Naive thymus-derived CD4-positive, alpha-beta T cell (primary cell): ENCODE results near the gene WDR82. TPM values are rescaled to one million over a fixed set of nuclear protein-coding genes. Genes with fewer than 3 reads are reported as not detected.

ENCODE experiments used
- ATAC-seq: fragments of 150-1000 bp; cut with Tn5 transposase; 2 replicates; pipeline ENCODE4 v1.10.0; 2021; ENCODE audit warnings: mild to moderate bottlenecking, moderate library complexity
- CTCF ChIA-PET: fragments of 350-600 bp; sonication (Branson Sonifier 250); formaldehyde crosslinking; loops from one replicate; lab custom pipeline; 2021; ENCODE audit warnings: antibody characterized with exemption; lab: Charles Lee
- POLR2A ChIA-PET: fragments of 350-600 bp; sonication (Branson Sonifier 250); formaldehyde crosslinking; loops from one replicate; lab custom pipeline; 2021; ENCODE audit warnings: antibody characterized with exemption, inconsistent platforms; lab: Charles Lee
- DNase-seq, 9 donors: peaks; one replicate each; pipeline versions ENCODE4 v3.0.0 to v3.0.0-alpha.2; 2020 to 2022; ENCODE audit warnings: mixed read lengths in 1 of 9
- H3K27ac ChIP-seq: one replicate; pipeline ENCODE4 v1.7.0; 2013; ENCODE audit warnings: mild to moderate bottlenecking, low read depth, low read length, moderate library complexity
- H3K27me3 ChIP-seq, 2 donors: one replicate each; pipeline ENCODE4 v1.7.0; 2013; ENCODE audit warnings: low read length in 2 of 2, mild to moderate bottlenecking in 2 of 2, moderate library complexity in 2 of 2; ENCODE audit not compliant: control insufficient read depth in 2 of 2, insufficient read depth in 2 of 2
- H3K36me3 ChIP-seq, 3 experiments: 1 replicate in 2 of 3; 2 replicates in 1 of 3; pipeline ENCODE4 v1.7.0; 2013; ENCODE audit warnings: low read length in 3 of 3, mild to moderate bottlenecking in 3 of 3, moderate library complexity in 1 of 3; ENCODE audit not compliant: insufficient read depth in 3 of 3, control insufficient read depth in 2 of 3
- H3K4me1 ChIP-seq, 2 donors: one replicate each; pipeline ENCODE4 v1.7.0; 2013; ENCODE audit warnings: low read length in 2 of 2, mild to moderate bottlenecking in 2 of 2, moderate library complexity in 1 of 2; ENCODE audit not compliant: control insufficient read depth in 2 of 2, insufficient read depth in 2 of 2
- H3K4me3 ChIP-seq: 2 replicates; pipeline ENCODE4 v1.7.0; 2013; ENCODE audit warnings: mild to moderate bottlenecking, low read length
- H3K9me3 ChIP-seq, 3 experiments: 1 replicate in 2 of 3; 2 replicates in 1 of 3; pipeline ENCODE4 v1.7.0; 2013; ENCODE audit warnings: low read length in 3 of 3; ENCODE audit not compliant: control insufficient read depth in 2 of 3
- H3K27ac Mint-ChIP-seq, 9 donors: one replicate each; pipeline ENCODE4 v1.8.0; 2020 to 2022; ENCODE audit warnings: mixed read lengths in 9 of 9, mild to moderate bottlenecking in 8 of 9, moderate library complexity in 5 of 9, inconsistent platforms in 2 of 9
- H3K27me3 Mint-ChIP-seq, 5 donors: one replicate each; pipeline ENCODE4 v1.8.0; 2021 to 2022; ENCODE audit warnings: mixed read lengths in 5 of 5, mild to moderate bottlenecking in 1 of 5
- H3K36me3 Mint-ChIP-seq, 5 donors: one replicate each; pipeline ENCODE4 v1.8.0; 2020 to 2022; ENCODE audit warnings: mixed read lengths in 5 of 5, mild to moderate bottlenecking in 3 of 5, inconsistent platforms in 1 of 5
- H3K4me1 Mint-ChIP-seq, 7 donors: one replicate each; pipeline ENCODE4 v1.8.0; 2020 to 2022; ENCODE audit warnings: mixed read lengths in 7 of 7, mild to moderate bottlenecking in 3 of 7, inconsistent platforms in 1 of 7
- H3K4me3 Mint-ChIP-seq, 10 donors: one replicate each; pipeline ENCODE4 v1.8.0; 2020 to 2022; ENCODE audit warnings: mild to moderate bottlenecking in 10 of 10, mixed read lengths in 10 of 10, moderate library complexity in 6 of 10, inconsistent platforms in 2 of 10
- H3K9me3 Mint-ChIP-seq, 11 donors: one replicate each; pipeline ENCODE4 v1.8.0; 2020 to 2022; ENCODE audit warnings: mixed read lengths in 11 of 11, mild to moderate bottlenecking in 4 of 11, inconsistent platforms in 1 of 11, moderate library complexity in 1 of 11
- intact Hi-C, 2 donors: fragments of 100-400 bp; cut with micrococcal nuclease; formaldehyde crosslinking; loops; one replicate each; pipeline ENCODE4 v1.15.1; 2023
- polyA plus RNA-seq, 2 donors: library from polyadenylated mRNA; unstranded; fragments of 300-500 nt; fragmentation: Illumina TruSeq; gene quantifications; one replicate each; pipeline ENCODE4 v1.2.3, GENCODE V29; 2021
- total RNA-seq, 6 experiments: library from RNA in 5 of 6; stranded (reverse) in 5 of 6; gene quantifications; 1 replicate in 5 of 6; 2 replicates in 1 of 6; pipeline ENCODE4 v1.2.3 and lab custom pipeline; 2021 to 2026

WDR82 gene
- total and polyA plus RNA-seq, 7 experiments from 2014 or later, result 112 to 181 (median 135) TPM

- ChIA-PET CTCF (interaction anchor here (0.6 to 3.3 kb wide), 4 partner anchors 9 to 557 kb away, joined by 3 to 17 read pairs (median 4); no protein-coding TSS in a partner anchor), POLR2A (interaction anchor here (1.0 to 11.0 kb wide), 10 partner anchors 9 to 46 kb away, joined by 3 to 167 read pairs (median 12); partner anchors contain the start of genes GLYCTK, PPM1M, TWF2 and WDR82)
- ATAC-seq (peak; percentile 59), DNase-seq (peak in 1 of 9 donors; percentile 38)
- Histone ChIP-seq H3K4me1 (peaks cover 22 to 70% of the 10 kb centered on the region in 2 donors), H3K27me3 (no peaks in the 10 kb centered on the region), H3K27ac (peak overlapping the region; percentile 66), H3K36me3 (peaks cover 51 to 88% (median 74%) of the 10 kb centered on the region in 3 experiments), H3K4me3 (no peak overlapping the region), H3K9me3 (no peaks in the 10 kb centered on the region)
- peak overlapping the region; percentile 45 to 87 (median 68) for H3K4me3 Mint-ChIP-seq
- peaks cover 30 to 81% (median 73%) of the 10 kb centered on the region in 5 donors for H3K36me3 Mint-ChIP-seq
- H3K4me1 Mint-ChIP-seq, result peaks cover 61 to 95% (median 86%) of the 10 kb centered on the region in 7 donors
- peak overlapping the region; percentile 40 to 98 (median 92) for H3K27ac Mint-ChIP-seq
- peaks cover 0 to 3% (median 0%) of the 10 kb centered on the region in 11 donors for H3K9me3 Mint-ChIP-seq
- H3K27me3 Mint-ChIP-seq, result no peaks in the 10 kb centered on the region
- intact Hi-C loops, result loop anchor here (1.0 kb wide), 3 partner anchors 8 to 9 kb away; no protein-coding TSS in a partner anchor
These were observed 16.0 kb downstream of the WDR82 start for GRCh38 chr3:52262447-52262846.

- no peak for DNase-seq
- Mint-ChIP-seq H3K4me1 (peaks cover 65 to 100% (median 93%) of the 10 kb centered on the region in 7 donors), H3K27ac (peak overlapping the region in 8 of 9 donors; percentile 75 to 99 (median 92)), H3K4me3 (peak overlapping the region in 3 of 10 donors; percentile 23 to 27 (median 25)), H3K9me3 (peaks cover 0 to 2% (median 0%) of the 10 kb centered on the region in 11 donors), H3K27me3 (no peaks in the 10 kb centered on the region), H3K36me3 (peaks cover 29 to 90% (median 69%) of the 10 kb centered on the region in 5 donors)
- H3K36me3 ChIP-seq, result peaks cover 43 to 85% (median 70%) of the 10 kb centered on the region in 3 experiments
- ChIA-PET POLR2A (interaction anchor here (0.5 to 46.3 kb wide), 9 partner anchors 9 to 80 kb away, joined by 3 to 1418 read pairs (median 4); partner anchors contain the start of genes GLYCTK, PPM1M and WDR82), CTCF (interaction anchor here (0.6 to 2.0 kb wide), 4 partner anchors 8 to 80 kb away, joined by 3 to 7 read pairs (median 5); no protein-coding TSS in a partner anchor)
- H3K27ac ChIP-seq, result peak overlapping the region; percentile 87
- H3K27me3 ChIP-seq, result no peaks in the 10 kb centered on the region
- ATAC-seq, result no peak
- intact Hi-C loops, result no loop called here
- no peak overlapping the region for H3K4me3 ChIP-seq
- H3K9me3 ChIP-seq, result no peaks in the 10 kb centered on the region
- peaks cover 43 to 90% of the 10 kb centered on the region in 2 donors for H3K4me1 ChIP-seq
These were observed 19.0 kb downstream of the WDR82 start for GRCh38 chr3:52259448-52259847.

- ChIA-PET POLR2A (interaction anchor here (0.5 to 46.3 kb wide), 8 partner anchors 9 to 80 kb away, joined by 3 to 1418 read pairs (median 5); partner anchors contain the start of genes GLYCTK, PPM1M and WDR82), CTCF (interaction anchor here (0.6 to 2.0 kb wide), 4 partner anchors 13 to 80 kb away, joined by 3 to 7 read pairs (median 4); no protein-coding TSS in a partner anchor)
- H3K4me1 Mint-ChIP-seq, result peaks cover 61 to 100% (median 93%) of the 10 kb centered on the region in 7 donors
- peaks cover 25 to 86% (median 65%) of the 10 kb centered on the region in 5 donors for H3K36me3 Mint-ChIP-seq
- H3K4me3 ChIP-seq, result no peak overlapping the region
- H3K27me3 ChIP-seq, result no peaks in the 10 kb centered on the region
- no peaks in the 10 kb centered on the region for H3K9me3 Mint-ChIP-seq
- peaks cover 43 to 81% (median 70%) of the 10 kb centered on the region in 3 experiments for H3K36me3 ChIP-seq
- H3K9me3 ChIP-seq, result no peaks in the 10 kb centered on the region
- no peaks in the 10 kb centered on the region for H3K27me3 Mint-ChIP-seq
- DNase-seq (no peak), ATAC-seq (no peak)
- peak overlapping the region; percentile 87 for H3K27ac ChIP-seq
- intact Hi-C loops, result no loop called here
- peak overlapping the region in 5 of 10 donors; percentile 23 to 84 (median 27) for H3K4me3 Mint-ChIP-seq
- H3K27ac Mint-ChIP-seq, result peak overlapping the region; percentile 75 to 99 (median 92)
- H3K4me1 ChIP-seq, result peaks cover 47 to 90% of the 10 kb centered on the region in 2 donors
These were observed 19.4 kb downstream of the WDR82 start for GRCh38 chr3:52259035-52259434.

- intact Hi-C loops, result no loop called here
- H3K4me3 ChIP-seq, result no peak overlapping the region
- ATAC-seq, result no peak
- peaks cover 57 to 100% (median 93%) of the 10 kb centered on the region in 7 donors for H3K4me1 Mint-ChIP-seq
- H3K9me3 Mint-ChIP-seq, result peaks cover 0 to 4% (median 0%) of the 10 kb centered on the region in 11 donors
- peak overlapping the region; percentile 34 to 100 (median 93) for H3K27ac Mint-ChIP-seq
- peaks cover 49 to 88% of the 10 kb centered on the region in 2 donors for H3K4me1 ChIP-seq
- peaks cover 0 to 2% (median 0%) of the 10 kb centered on the region in 5 donors for H3K27me3 Mint-ChIP-seq
- peaks cover 43 to 74% (median 64%) of the 10 kb centered on the region in 3 experiments for H3K36me3 ChIP-seq
- DNase-seq, result no peak
- CTCF ChIA-PET, result interaction anchor here (0.6 to 1.2 kb wide), 2 partner anchors 9 to 12 kb away, joined by 3 read pairs; no protein-coding TSS in a partner anchor
- H3K4me3 Mint-ChIP-seq, result peak overlapping the region in 1 of 10 donors; percentile 84
- POLR2A ChIA-PET, result interaction anchor here (4.4 to 46.3 kb wide), 3 partner anchors 11 to 26 kb away, joined by 35 to 1418 read pairs (median 58); partner anchors contain the start of genes GLYCTK, PPM1M and WDR82
- H3K9me3 ChIP-seq, result no peaks in the 10 kb centered on the region
- peak overlapping the region; percentile 87 for H3K27ac ChIP-seq
- H3K27me3 ChIP-seq, result no peaks in the 10 kb centered on the region
- peaks cover 20 to 78% (median 56%) of the 10 kb centered on the region in 5 donors for H3K36me3 Mint-ChIP-seq
These were observed 20.5 kb downstream of the WDR82 start for GRCh38 chr3:52257911-52258310.

GRCh38 chr3:52256622-52257021, 21.8 kb downstream of the WDR82 start:
- H3K4me3 Mint-ChIP-seq, result peak overlapping the region in 8 of 10 donors; percentile 6 to 84 (median 38)
- Histone ChIP-seq H3K9me3 (no peaks in the 10 kb centered on the region), H3K4me3 (no peak overlapping the region), H3K27ac (peak overlapping the region; percentile 87), H3K27me3 (no peaks in the 10 kb centered on the region), H3K4me1 (peaks cover 47 to 88% of the 10 kb centered on the region in 2 donors), H3K36me3 (peaks cover 43 to 69% (median 58%) of the 10 kb centered on the region in 3 experiments)
- H3K27ac Mint-ChIP-seq, result peak overlapping the region; percentile 61 to 100 (median 97)
- H3K36me3 Mint-ChIP-seq, result peaks cover 14 to 73% (median 56%) of the 10 kb centered on the region in 5 donors
- intact Hi-C loops, result no loop called here
- peaks cover 0 to 4% (median 0%) of the 10 kb centered on the region in 11 donors for H3K9me3 Mint-ChIP-seq
- CTCF ChIA-PET, result interaction anchor here (1.2 to 1.5 kb wide), 2 partner anchors 16 to 20 kb away, joined by 3 to 5 read pairs; no protein-coding TSS in a partner anchor
- ATAC-seq (no peak), DNase-seq (no peak)
- POLR2A ChIA-PET, result interaction anchor here (1.0 to 46.3 kb wide), 6 partner anchors 9 to 27 kb away, joined by 4 to 1418 read pairs (median 21); partner anchors contain the start of genes GLYCTK, PPM1M and WDR82
- H3K4me1 Mint-ChIP-seq, result peaks cover 58 to 100% (median 91%) of the 10 kb centered on the region in 7 donors
- H3K27me3 Mint-ChIP-seq, result peaks cover 0 to 4% (median 0%) of the 10 kb centered on the region in 5 donors

GRCh38 chr3:52256159-52256558, 22.3 kb downstream of the WDR82 start:
- Mint-ChIP-seq H3K36me3 (peaks cover 14 to 71% (median 53%) of the 10 kb centered on the region in 5 donors), H3K9me3 (peaks cover 0 to 4% (median 0%) of the 10 kb centered on the region in 11 donors), H3K4me1 (peaks cover 53 to 99% (median 91%) of the 10 kb centered on the region in 7 donors), H3K4me3 (peak overlapping the region in 6 of 10 donors; percentile 32 to 87 (median 52)), H3K27me3 (peaks cover 0 to 4% (median 0%) of the 10 kb centered on the region in 5 donors), H3K27ac (peak overlapping the region; percentile 81 to 100 (median 97))
- no peak overlapping the region for H3K4me3 ChIP-seq
- peak overlapping the region; percentile 87 for H3K27ac ChIP-seq
- H3K9me3 ChIP-seq, result no peaks in the 10 kb centered on the region
- POLR2A ChIA-PET, result interaction anchor here (1.0 to 46.3 kb wide), 6 partner anchors 9 to 28 kb away, joined by 4 to 1418 read pairs (median 21); partner anchors contain the start of genes GLYCTK, PPM1M and WDR82
- ATAC-seq (no peak), DNase-seq (no peak)
- peaks cover 49 to 85% of the 10 kb centered on the region in 2 donors for H3K4me1 ChIP-seq
- intact Hi-C loops, result no loop called here
- CTCF ChIA-PET, result interaction anchor here (1.2 to 1.5 kb wide), 2 partner anchors 16 to 21 kb away, joined by 3 to 5 read pairs; no protein-coding TSS in a partner anchor
- no peaks in the 10 kb centered on the region for H3K27me3 ChIP-seq
- H3K36me3 ChIP-seq, result peaks cover 42 to 66% (median 54%) of the 10 kb centered on the region in 3 experiments
